Measurements from ENCODE around the gene ENTPD2.

GRCh38 chr9:137052998-137053943, 590 bp downstream of the ENTPD2 start:
- TF ChIP-seq SP1 (IDR thresholded peaks at IDR 0.05) (no peak), SUZ12 (IDR thresholded peaks at IDR 0.05) (no peak), TARDBP (IDR thresholded peaks at IDR 0.05) (no peak), NFRKB (IDR thresholded peaks at IDR 0.05) (no peak)

Measured in HEK293T (cell line).